MM.1S (cell line): ENCODE measurements around the gene ZNF697.

Experiments
- DNase-seq: peaks from one replicate; pipeline ENCODE4 v3.0.0-alpha.2; 2015
- H2AFZ ChIP-seq: fragments of 300-600 bp; sonication (generic); 2 replicates; pipeline ENCODE4 v1.6.0; 2016; ENCODE audit warnings: antibody characterized with exemption, low read length
- H3F3A ChIP-seq: fragments of 300-600 bp; sonication (generic); 2 replicates; pipeline ENCODE4 v1.6.1; 2016; ENCODE audit warnings: mild to moderate bottlenecking, antibody characterized with exemption, low read length, moderate library complexity, mixed read lengths; ENCODE audit not compliant: insufficient read depth
- H3K27ac ChIP-seq: fragments of 300-600 bp; sonication (generic); 2 replicates; pipeline ENCODE4 v1.5.1; 2016; ENCODE audit warnings: mild to moderate bottlenecking, low read length
- H3K27me3 ChIP-seq: fragments of 300-600 bp; sonication (generic); replicated peaks from 2 replicates; pipeline ENCODE4 v1.6.0; 2016; ENCODE audit warnings: low read length; ENCODE audit not compliant: insufficient read depth
- H3K36me3 ChIP-seq: fragments of 300-600 bp; sonication (generic); replicated peaks from 2 replicates; pipeline ENCODE4 v1.6.1; 2016; ENCODE audit warnings: mild to moderate bottlenecking, low read length, mixed read lengths; ENCODE audit not compliant: insufficient read depth
- H3K4me1 ChIP-seq: fragments of 300-600 bp; sonication (generic); 2 replicates; pipeline ENCODE4 v1.6.1; 2016; ENCODE audit warnings: low read length, mixed read lengths
- H3K4me2 ChIP-seq: fragments of 300-600 bp; sonication (generic); 2 replicates; pipeline ENCODE4 v1.6.0; 2016; ENCODE audit warnings: low read depth, low read length
- H3K4me3 ChIP-seq: fragments of 300-600 bp; sonication (generic); 2 replicates; pipeline ENCODE4 v1.5.1; 2016; ENCODE audit warnings: low read length, mixed read lengths
- H3K79me2 ChIP-seq: fragments of 300-600 bp; sonication (generic); 2 replicates; pipeline ENCODE4 v1.6.1; 2016; ENCODE audit warnings: mixed run types, low read length, mixed read lengths
- H3K9ac ChIP-seq: fragments of 300-600 bp; sonication (generic); 2 replicates; pipeline ENCODE4 v1.6.1; 2016; ENCODE audit warnings: low read length, mixed read lengths
- H3K9me2 ChIP-seq: fragments of 300-600 bp; sonication (generic); replicated peaks from 2 replicates; pipeline ENCODE4 v1.6.1; 2016; ENCODE audit warnings: mild to moderate bottlenecking, low read length, mixed read lengths; ENCODE audit not compliant: insufficient read depth
- H3K9me3 ChIP-seq: fragments of 300-600 bp; sonication (generic); replicated peaks from 2 replicates; pipeline ENCODE4 v1.6.1; 2016; ENCODE audit warnings: mild to moderate bottlenecking, low read length, mixed read lengths; ENCODE audit not compliant: insufficient read depth
- H4K20me1 ChIP-seq: fragments of 300-600 bp; sonication (generic); 2 replicates; pipeline ENCODE4 v1.6.1; 2016; ENCODE audit warnings: mild to moderate bottlenecking, low read length, moderate library complexity, mixed read lengths; ENCODE audit not compliant: insufficient read depth
- EZH2 ChIP-seq: fragments of 300-600 bp; sonication (generic); optimal IDR thresholded peaks from 2 replicates; pipeline ENCODE3; 2017; ENCODE audit warnings: low read depth, mild to moderate bottlenecking, antibody characterized with exemption, low read length, mixed read lengths
- EZH2phosphoT487 ChIP-seq: fragments of 300-600 bp; sonication (generic); IDR thresholded peaks from 2 replicates; pipeline ENCODE4 v1.6.1; 2018; ENCODE audit warnings: antibody characterized with exemption, low read length
- TF ChIP-seq, protein P1 (sequence below): fragments of 300-600 bp; sonication (generic); IDR thresholded peaks from 2 replicates; pipeline ENCODE4 v1.5.1; 2016; ENCODE audit warnings: antibody characterized with exemption, low read length, mixed read lengths

The ZNF697 gene

DNA sequence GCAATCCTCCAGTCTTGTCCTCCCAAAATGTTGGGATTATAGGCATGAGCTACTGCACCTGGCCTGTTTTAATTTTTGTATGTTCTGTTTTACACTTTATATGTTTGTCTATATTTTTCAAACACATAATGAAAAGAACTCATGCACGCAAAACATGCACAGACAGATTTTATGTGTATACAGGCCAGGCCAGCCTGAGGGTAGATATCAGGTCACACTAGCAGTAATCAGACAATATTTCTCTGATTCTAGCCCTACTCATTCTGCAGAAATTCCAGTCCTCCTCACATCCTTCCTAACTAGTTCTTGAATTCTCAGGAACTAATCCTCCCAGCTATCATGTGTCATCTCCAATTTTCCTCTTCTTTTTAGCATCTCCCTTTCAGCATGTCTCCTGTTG is 35.8 kb upstream of the ZNF697 start:
- DNase-seq = no peak
- Histone ChIP-seq H3K9ac (no peak overlapping the region), H3K4me2 (no peak overlapping the region), H3K36me3 (no peaks in the 10 kb centered on the region), H3F3A (no peaks in the 10 kb centered on the region), H2AFZ (no peak overlapping the region), H3K79me2 (no peaks in the 10 kb centered on the region), H3K9me2 (no peaks in the 10 kb centered on the region), H3K4me3 (no peak overlapping the region), H3K9me3 (no peaks in the 10 kb centered on the region), H3K27me3 (no peaks in the 10 kb centered on the region), H4K20me1 (no peaks in the 10 kb centered on the region), H3K4me1 (no peaks in the 10 kb centered on the region), H3K27ac (no peak overlapping the region)
- TF ChIP-seq EZH2phosphoT487 = no peak
- TF ChIP-seq, protein P1, sequence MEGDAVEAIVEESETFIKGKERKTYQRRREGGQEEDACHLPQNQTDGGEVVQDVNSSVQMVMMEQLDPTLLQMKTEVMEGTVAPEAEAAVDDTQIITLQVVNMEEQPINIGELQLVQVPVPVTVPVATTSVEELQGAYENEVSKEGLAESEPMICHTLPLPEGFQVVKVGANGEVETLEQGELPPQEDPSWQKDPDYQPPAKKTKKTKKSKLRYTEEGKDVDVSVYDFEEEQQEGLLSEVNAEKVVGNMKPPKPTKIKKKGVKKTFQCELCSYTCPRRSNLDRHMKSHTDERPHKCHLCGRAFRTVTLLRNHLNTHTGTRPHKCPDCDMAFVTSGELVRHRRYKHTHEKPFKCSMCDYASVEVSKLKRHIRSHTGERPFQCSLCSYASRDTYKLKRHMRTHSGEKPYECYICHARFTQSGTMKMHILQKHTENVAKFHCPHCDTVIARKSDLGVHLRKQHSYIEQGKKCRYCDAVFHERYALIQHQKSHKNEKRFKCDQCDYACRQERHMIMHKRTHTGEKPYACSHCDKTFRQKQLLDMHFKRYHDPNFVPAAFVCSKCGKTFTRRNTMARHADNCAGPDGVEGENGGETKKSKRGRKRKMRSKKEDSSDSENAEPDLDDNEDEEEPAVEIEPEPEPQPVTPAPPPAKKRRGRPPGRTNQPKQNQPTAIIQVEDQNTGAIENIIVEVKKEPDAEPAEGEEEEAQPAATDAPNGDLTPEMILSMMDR = no peak

DNA sequence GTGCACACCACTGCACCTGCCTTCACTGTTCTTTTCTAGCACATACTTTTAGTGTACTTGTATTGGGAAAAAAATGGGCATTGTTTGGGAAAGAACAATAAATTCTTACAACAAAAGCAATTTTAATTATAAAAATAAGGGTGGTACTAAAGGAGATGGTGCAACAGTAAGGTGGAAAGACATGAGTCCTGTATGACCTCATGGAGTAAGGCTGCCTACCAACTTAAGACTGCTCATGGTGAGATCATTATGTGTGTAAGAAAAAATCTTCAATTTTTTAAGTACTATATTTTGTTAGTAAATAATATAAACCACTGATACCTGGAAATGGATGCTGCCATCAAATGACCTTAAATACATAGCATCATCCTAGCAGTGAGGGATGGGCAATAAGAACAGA is 34.1 kb upstream of the ZNF697 start:
- no peaks in the 10 kb centered on the region for H3K9me3 ChIP-seq

DNA sequence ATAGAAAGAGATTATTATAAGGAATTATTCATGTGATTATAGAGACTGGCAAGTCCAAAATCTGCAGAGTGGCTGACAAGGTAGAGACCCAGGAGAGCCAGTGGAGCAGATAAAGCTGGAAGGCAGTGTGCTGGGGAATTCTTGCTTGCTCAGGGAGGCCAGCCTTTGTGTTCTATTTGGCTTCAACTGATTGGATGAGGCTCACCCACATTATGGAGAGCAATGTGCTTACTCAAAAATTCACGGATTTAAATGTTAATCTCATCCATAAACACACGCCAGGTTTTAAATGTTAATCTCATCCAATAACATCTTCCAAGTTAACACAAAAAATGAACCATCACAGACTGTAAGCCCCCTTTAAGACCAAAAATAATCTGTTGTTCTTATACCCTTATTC is 33.5 kb upstream of the ZNF697 start:
- Histone ChIP-seq H3K4me3 (no peak overlapping the region), H3F3A (no peaks in the 10 kb centered on the region), H2AFZ (no peak overlapping the region), H3K27me3 (no peaks in the 10 kb centered on the region), H4K20me1 (no peaks in the 10 kb centered on the region), H3K27ac (no peak overlapping the region), H3K9ac (no peak overlapping the region), H3K36me3 (no peaks in the 10 kb centered on the region), H3K9me3 (no peaks in the 10 kb centered on the region), H3K9me2 (no peaks in the 10 kb centered on the region), H3K79me2 (no peaks in the 10 kb centered on the region), H3K4me2 (no peak overlapping the region), H3K4me1 (peaks cover 15% of the 10 kb centered on the region)
- TF ChIP-seq EZH2 (no peak), EZH2phosphoT487 (no peak)
- TF ChIP-seq, protein P1 = no peak
- no peak for DNase-seq

More for the DNA sequence above, 34.1 kb upstream of the ZNF697 start:
- TF ChIP-seq EZH2 (no peak), EZH2phosphoT487 (no peak)
- TF ChIP-seq, protein P1 = no peak
- Histone ChIP-seq H3K9ac (no peak overlapping the region), H4K20me1 (no peaks in the 10 kb centered on the region), H3K27ac (no peak overlapping the region), H3K4me1 (peaks cover 11% of the 10 kb centered on the region), H2AFZ (no peak overlapping the region), H3F3A (no peaks in the 10 kb centered on the region), H3K79me2 (no peaks in the 10 kb centered on the region), H3K27me3 (no peaks in the 10 kb centered on the region), H3K4me3 (no peak overlapping the region), H3K9me2 (no peaks in the 10 kb centered on the region), H3K4me2 (no peak overlapping the region), H3K36me3 (no peaks in the 10 kb centered on the region)
- DNase-seq = no peak

DNA sequence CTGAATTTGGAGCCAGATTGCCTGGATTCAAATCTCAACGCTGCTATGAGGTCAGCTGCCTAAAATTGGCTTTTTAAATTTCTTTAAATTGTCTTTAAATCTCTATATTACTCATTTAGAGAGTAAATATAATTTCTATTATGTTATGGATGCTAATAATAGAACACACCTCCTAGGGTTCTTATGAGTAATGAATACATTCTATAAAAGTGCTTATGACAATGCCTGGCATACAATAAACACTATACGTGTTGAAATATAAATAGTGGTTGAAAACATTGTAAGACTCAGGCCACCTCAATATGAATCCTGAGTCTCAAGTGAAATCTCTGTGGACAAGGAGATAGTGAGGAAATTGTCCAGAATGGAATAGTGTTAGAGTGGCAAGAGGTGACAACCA is 32.7 kb upstream of the ZNF697 start:
- Histone ChIP-seq H3K9me3 (no peaks in the 10 kb centered on the region), H3K4me2 (no peak overlapping the region), H3K9me2 (no peaks in the 10 kb centered on the region), H3K4me1 (peaks cover 19% of the 10 kb centered on the region), H3K79me2 (no peaks in the 10 kb centered on the region), H3F3A (no peaks in the 10 kb centered on the region), H3K4me3 (no peak overlapping the region), H4K20me1 (no peaks in the 10 kb centered on the region), H3K9ac (no peak overlapping the region), H3K27me3 (no peaks in the 10 kb centered on the region), H3K27ac (no peak overlapping the region), H2AFZ (no peak overlapping the region), H3K36me3 (no peaks in the 10 kb centered on the region)
- no peak for DNase-seq
- no peak for TF ChIP-seq EZH2phosphoT487
- TF ChIP-seq, protein P1 = no peak
